SK-MEL-5 (cell line): ENCODE results near the gene KRAS. TPM values are rescaled to one million over a fixed set of nuclear protein-coding genes. Genes with fewer than 3 reads are reported as not detected.
A peak's percentile ranks its signal among the peaks of the same experiment; 100 is the strongest.

Experiments used
- DNase-seq: peaks from one replicate; pipeline ENCODE4 v3.0.0-alpha.2; 2016; ENCODE audit warnings: low read depth, low spot score
- in situ Hi-C: cut with HindIII; loops from 2 replicates; pipeline ENCODE4 v1.10.0; 2016; ENCODE audit warnings: low sequenced_read_pairs, high pct_unique_total_duplicates, low pct_unique_long_range_greater_than_20kb
- total RNA-seq: library from RNA; depleted of rRNA; stranded (reverse); fragments of >200 nt; shearing (Covaris generic); gene quantifications from 2 replicates; pipeline ENCODE4 v1.2.3, GENCODE V29; 2014; rRNA removed

Gene KRAS
- total RNA-seq, 1 experiment from 2014 or later: 9.7 TPM

- in situ Hi-C loops: no loop called here
- no peak for DNase-seq
Observed at GRCh38 chr12:25162866-25163265, 87.9 kb downstream of the KRAS start.

GRCh38 chr12:25156061-25156460, 94.7 kb downstream of the KRAS start:
- DNase-seq: no peak
- in situ Hi-C loops: no loop called here

- in situ Hi-C loops: no loop called here
- DNase-seq: peak; percentile 42
Observed at GRCh38 chr12:25155022-25155576, 95.6 kb downstream of the KRAS start.

Other genes starting within 250 kb of the KRAS start
- 0.21 TPM in 1 of 2 replicates, not detected in the other for gene DNAI7, start 55.8 kb downstream of the KRAS start, total RNA-seq
- gene ETFRF1, start 55.7 kb downstream of the KRAS start, total RNA-seq: 25.0 and 25.9 TPM in 2 replicates